ENCODE data around the gene CACNA2D2.

DNA sequence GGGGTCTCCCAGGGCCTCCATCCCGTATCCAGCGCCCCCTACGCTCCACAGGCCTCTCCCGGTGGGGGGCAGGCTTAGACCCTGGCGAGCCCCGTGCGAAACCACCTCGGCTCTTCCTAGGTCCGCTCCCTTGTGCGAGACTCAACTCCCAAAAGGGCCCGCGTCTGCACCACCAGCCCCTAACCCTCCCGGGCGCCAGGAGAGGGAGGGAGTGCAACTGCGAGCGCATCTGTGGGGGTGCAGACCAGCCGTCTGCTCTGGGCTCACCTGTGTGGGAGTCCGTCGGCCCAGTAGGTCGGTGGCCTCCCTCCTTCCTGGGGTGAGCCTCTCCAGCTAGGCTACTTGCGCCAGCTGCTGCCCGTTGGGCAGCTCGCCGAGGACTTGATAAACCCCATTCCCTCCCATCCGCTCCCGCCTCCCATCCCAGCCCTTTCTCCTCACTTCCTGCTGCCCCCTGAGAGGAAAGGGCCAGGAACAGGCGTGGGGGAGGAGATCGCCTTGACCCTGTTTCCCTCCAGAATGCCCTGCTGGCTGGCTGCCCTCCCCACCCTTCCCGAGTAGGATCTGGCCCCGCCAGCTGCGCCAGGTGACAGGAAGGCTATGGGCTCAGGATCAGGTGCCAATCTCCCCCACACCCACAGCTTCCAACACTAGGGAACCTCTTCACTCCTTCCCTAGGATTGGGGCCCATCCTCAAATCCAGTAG is 180.9 kb downstream of the CACNA2D2 start, which contains the start of gene HYAL2:
- TF ChIP-seq, protein P1, sequence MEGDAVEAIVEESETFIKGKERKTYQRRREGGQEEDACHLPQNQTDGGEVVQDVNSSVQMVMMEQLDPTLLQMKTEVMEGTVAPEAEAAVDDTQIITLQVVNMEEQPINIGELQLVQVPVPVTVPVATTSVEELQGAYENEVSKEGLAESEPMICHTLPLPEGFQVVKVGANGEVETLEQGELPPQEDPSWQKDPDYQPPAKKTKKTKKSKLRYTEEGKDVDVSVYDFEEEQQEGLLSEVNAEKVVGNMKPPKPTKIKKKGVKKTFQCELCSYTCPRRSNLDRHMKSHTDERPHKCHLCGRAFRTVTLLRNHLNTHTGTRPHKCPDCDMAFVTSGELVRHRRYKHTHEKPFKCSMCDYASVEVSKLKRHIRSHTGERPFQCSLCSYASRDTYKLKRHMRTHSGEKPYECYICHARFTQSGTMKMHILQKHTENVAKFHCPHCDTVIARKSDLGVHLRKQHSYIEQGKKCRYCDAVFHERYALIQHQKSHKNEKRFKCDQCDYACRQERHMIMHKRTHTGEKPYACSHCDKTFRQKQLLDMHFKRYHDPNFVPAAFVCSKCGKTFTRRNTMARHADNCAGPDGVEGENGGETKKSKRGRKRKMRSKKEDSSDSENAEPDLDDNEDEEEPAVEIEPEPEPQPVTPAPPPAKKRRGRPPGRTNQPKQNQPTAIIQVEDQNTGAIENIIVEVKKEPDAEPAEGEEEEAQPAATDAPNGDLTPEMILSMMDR (IDR thresholded peaks at IDR 0.05; ENCODE audit: low read length), result no peak
- no peak for TF ChIP-seq EZH2 (IDR thresholded peaks at IDR 0.05; ENCODE audit: borderline replicate concordance, low read length)

Data from OCI-LY1 (cell line).